LNCAP (cell line): ENCODE results near the gene COL9A2.

Experiments used
- TF ChIP-seq, protein P1 (sequence below): fragments of 450-650 bp; IDR thresholded peaks from 2 replicates; pipeline ENCODE4 v1.5.1; 2017; ENCODE audit warnings: mild to moderate bottlenecking

The COL9A2 gene

DNA sequence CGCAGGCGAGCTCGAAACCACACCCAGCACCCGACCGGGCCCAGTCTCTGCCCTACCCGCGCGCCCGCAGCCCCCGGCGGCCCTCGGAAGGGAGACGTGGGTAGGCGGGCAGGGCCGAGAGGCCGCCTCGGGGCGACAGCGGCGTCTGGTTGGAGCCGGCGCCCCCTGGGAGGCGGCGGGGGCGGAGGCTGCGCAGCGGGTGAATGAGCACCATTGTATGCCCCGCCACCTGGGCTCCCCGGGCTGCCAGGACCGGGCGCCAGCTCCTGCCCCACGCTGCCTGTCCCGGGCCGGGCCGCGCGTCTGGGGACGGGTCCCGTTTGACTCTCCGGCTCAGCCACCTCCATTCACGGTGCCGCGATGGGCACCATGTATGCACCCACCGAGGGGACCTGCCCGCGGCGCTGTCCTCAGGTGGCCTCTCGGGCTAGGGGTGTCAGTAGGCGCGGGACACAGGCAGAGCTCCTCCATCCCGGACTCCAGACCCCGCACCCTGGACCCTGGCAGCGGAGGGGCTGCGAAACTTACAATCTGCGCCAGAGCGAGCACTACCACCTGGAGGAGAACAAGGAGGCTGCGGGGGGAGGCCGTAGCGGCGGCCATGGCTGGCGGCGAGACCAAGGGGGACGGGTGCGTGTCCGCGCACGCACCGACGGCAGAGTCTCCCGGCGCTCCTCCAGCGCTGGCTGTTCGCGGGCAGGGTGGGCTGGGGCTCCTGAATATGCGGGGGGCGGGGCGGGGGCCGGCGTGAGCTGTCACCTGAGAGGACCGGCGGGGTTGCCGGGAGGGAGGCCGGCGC lies at the start of gene COL9A2:
COL9A2 (minus strand) TSS at position 692 of the 799 bp plus-strand sequence; CDS start at position 603, 89 bp downstream.
- TF ChIP-seq, protein P1, sequence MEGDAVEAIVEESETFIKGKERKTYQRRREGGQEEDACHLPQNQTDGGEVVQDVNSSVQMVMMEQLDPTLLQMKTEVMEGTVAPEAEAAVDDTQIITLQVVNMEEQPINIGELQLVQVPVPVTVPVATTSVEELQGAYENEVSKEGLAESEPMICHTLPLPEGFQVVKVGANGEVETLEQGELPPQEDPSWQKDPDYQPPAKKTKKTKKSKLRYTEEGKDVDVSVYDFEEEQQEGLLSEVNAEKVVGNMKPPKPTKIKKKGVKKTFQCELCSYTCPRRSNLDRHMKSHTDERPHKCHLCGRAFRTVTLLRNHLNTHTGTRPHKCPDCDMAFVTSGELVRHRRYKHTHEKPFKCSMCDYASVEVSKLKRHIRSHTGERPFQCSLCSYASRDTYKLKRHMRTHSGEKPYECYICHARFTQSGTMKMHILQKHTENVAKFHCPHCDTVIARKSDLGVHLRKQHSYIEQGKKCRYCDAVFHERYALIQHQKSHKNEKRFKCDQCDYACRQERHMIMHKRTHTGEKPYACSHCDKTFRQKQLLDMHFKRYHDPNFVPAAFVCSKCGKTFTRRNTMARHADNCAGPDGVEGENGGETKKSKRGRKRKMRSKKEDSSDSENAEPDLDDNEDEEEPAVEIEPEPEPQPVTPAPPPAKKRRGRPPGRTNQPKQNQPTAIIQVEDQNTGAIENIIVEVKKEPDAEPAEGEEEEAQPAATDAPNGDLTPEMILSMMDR = no peak

DNA sequence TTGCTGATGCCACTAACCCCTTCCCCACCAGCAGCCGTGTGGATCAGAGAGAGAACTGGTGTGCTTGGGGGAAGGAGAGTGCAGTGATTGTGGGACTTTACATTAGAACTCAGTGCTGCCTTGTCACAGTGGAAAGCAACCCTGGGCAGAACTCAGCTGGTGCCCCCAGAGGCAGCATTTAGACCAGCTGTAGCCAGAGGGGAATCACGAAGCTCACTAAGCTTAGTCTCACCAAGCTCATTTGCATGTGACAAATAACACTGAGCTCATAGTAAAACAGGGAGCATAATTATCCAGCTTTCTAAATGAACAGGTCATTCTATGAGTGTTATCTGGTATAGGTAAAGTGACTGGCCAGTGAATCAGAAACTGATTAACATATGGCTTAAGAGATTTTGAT lies 46.6 kb upstream of the COL9A2 start:
- TF ChIP-seq, protein P1 = no peak

DNA sequence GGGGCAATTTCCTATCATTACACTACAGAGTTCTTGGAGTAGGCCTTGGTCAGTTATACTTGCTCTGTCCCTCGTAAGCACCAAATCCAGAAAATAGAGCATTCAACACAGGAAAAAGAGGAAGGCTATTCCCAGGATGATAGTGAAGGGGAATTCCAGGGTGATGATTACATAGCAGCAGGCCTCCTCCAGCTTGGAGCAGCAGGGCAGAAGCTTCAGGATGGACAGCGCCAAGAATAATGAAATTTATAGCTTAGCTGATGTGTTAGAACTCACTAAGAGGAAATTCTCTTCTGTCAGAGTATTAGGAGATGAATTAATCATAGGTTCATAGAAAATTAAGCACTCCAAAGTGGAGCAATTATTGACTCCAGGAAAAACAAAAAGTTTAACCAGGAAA lies 45.6 kb upstream of the COL9A2 start:
- TF ChIP-seq, protein P1 = no peak

DNA sequence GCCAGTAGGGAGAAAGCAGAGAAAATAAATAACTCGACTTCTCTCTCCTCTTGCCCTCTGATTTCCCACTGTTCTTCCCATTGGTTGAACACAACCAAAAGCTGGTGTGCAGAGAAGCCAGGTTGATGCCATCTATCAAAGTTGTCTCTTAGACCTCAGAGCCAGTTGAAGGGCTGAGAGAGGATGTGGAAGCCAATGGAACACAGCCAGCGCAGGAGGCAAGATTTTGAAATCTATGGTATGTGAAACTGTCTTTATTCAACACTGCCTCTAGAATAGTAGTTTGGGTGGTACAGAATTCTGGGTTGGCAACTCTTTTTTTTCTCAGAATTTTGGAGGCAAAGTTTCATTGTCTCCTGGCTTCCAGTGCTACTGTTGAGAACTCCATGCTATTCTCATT lies 45.1 kb upstream of the COL9A2 start:
- TF ChIP-seq, protein P1 = no peak

DNA sequence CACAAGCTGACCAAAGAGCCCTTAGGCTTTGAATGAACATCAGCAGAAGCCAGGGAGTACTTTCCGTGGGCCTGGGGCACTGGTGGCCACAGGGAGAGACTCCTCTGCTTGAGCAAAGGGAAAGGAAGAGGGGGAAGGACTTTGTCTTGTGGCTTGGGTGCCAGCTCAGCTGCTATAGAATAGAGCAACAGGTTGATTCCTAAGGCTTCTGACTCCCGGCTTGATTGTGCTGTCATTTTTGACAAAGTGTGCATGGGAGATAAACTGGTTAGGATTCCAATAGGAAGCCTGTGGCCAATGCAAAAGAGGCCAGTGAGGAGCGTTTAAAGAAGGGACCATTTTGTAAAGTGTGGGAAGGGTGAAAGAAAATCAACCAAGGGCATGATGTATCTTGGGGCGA lies 44.6 kb upstream of the COL9A2 start:
- TF ChIP-seq, protein P1 = no peak

DNA sequence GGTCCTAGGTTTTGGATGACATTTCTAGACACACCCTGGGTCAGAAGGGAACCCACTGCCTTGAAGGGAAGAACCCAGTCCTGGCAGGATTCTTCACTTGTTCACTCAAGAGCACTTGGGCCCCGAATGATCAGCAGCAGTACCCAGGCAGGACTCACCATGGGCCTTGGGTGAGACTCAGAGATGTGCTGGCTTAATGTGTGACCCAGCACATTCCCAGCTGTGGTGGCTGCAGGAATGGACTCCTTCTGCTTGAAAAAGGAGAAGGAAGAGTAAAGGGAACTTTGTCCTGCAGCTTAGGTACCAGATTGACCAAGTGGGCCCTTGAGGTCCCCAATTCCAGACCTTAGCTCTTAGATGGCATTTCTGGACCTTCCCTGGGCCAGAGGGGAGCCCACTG lies 44.1 kb upstream of the COL9A2 start:
- TF ChIP-seq, protein P1 = no peak

DNA sequence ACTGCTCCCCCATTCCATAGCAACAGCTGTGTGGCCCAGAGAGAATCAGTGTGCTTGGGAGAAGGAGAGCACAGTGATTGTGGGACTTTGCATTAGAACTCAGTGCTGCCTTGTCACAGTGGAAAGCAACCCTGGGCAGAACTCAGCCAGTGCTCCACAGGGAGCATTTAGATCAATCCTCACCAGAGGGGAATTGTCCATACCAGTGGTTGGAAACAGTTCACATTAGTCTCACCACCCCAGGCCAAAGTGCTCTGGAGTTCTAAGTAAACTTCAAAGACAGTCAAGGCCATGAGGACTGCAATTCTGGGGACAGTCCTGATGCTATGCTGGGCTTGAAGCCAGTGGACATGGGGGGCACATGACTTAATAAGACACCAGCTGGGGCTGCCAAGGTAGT lies 43.5 kb upstream of the COL9A2 start:
- TF ChIP-seq, protein P1 = no peak

DNA sequence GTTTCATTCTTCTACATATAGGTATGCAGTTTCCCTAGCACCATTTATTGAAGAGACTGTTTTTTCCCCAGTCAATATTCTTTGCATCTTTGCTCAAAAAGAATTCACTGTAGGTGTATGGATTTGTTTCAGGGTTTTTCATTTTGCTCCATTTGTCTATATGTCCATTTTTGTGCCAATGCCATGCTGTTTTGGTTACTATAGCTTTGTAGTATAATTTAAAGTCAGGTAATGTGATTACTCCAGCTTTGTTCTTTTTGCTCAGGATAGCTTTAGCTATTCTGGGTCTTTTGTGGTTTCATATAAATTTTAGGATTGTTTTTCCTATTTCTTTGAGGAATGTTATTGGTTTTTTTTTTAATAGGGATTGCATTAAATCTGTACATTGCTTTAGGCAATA lies 40.5 kb upstream of the COL9A2 start:
- TF ChIP-seq, protein P1 = no peak
